Spleen (tissue), 7 donors: ENCODE data around the gene WDR7.

ENCODE experiments used
- CTCF ChIP-seq, 11 experiments: fragments of 200-600 bp in 7 of 11; fragments of 450-650 bp in 4 of 11; sonication (generic) in 4 of 11; IDR thresholded peaks in 8 of 11; conservative IDR thresholded peaks in 3 of 11; 1 replicate in 7 of 11; 2 replicates in 4 of 11; pipeline versions ENCODE4 v1.4.0 to v1.8.0; 2016 to 2021; ENCODE audit warnings: antibody characterized with exemption in 11 of 11, inconsistent platforms in 4 of 11, mild to moderate bottlenecking in 1 of 11
- POLR2A ChIP-seq, 3 donors: fragments of 450-650 bp; IDR thresholded peaks; one replicate each; pipeline ENCODE4 v1.5.1; 2017; ENCODE audit warnings: antibody characterized with exemption in 3 of 3, mild to moderate bottlenecking in 1 of 3
- donor health status: DM: no; HTN: no; CAD: no; lungs with moderate emphysema.
- donor health status: DM: no; HTN: no; CAD: no.
- donor health status: DM: no; HTN: no; CAD: no.

- TF ChIP-seq CTCF (IDR thresholded peaks at IDR 0.05 in 8 of 11, conservative IDR thresholded peaks at IDR 0.05 in 3 of 11) = no peak
- TF ChIP-seq POLR2A (IDR thresholded peaks at IDR 0.05) = no peak
Observed at GRCh38 chr18:56903686-56904085, 252.5 kb downstream of the WDR7 start.
